Embryonic facial prominence (tissue), 1 donor: ENCODE measurements around the gene HAVCR2.
"Not testable (repeated sequence)": the region's sequence is repeated elsewhere in the genome, so short reads cannot be mapped to it uniquely, and the experiment has no call there.

Experiments
- DNase-seq: peaks from one replicate; pipeline ENCODE4 v3.0.0-alpha.2; 2016; ENCODE audit errors: extremely low spot score

HAVCR2 gene

GRCh38 chr5:157088342-157088990 lies 20.4 kb downstream of the HAVCR2 start:
- no peak for DNase-seq

DNA sequence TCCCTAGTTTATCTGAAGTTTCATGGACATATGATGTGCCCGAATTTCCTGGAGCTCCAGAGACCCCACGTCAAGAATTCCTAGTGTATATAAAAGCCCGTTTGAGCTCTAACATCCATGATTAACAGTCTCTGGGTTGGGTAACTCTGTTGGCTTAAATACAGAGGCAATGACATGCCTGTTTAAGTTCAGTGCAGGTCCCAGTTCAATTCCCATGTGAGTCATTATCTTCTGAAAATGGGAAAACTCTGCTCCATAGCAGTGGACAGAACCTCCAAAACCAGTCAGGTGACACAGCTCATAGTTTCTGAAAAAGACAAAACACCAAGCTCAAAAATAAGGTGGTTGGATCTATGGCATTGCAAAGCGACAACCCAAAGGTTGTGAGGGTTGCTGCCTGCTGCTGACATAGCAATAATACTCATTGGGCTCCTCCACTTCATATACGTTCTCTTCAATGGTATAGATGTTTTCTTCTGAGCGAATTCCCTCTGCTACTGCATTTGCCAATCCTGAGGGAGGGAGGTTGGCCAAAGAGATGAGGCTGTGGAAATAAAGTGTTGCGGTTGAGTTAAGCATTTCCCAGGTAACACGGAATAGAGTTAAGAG lies 22.0 kb downstream of the HAVCR2 start:
- DNase-seq: no peak

GRCh38 chr5:157085930-157086329 lies 22.9 kb downstream of the HAVCR2 start:
- no peak for DNase-seq

GRCh38 chr5:157080286-157080685 lies 28.6 kb downstream of the HAVCR2 start:
- no peak for DNase-seq

DNA sequence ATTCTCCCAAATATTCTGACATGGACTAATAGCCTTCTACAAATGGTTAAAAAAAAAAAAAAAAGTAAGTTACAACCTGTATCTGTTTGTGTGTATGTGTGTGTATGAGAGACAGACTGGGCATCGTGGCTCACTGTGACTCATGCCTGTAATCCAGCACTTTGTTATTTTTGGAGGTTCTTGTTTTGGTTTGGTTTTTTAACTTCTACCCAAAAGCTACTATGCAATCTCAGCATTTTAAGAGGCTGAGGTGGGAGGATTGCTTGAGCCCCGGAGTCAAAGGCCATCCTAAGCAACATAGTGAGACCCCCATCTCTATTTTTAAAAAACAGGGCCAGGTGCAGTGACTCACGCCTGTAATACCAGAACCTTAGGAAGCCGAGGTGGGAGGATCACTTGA lies 32.3 kb downstream of the HAVCR2 start:
- no peak for DNase-seq

GRCh38 chr5:157072508-157072907 lies 36.3 kb downstream of the HAVCR2 start:
- no peak for DNase-seq

DNA sequence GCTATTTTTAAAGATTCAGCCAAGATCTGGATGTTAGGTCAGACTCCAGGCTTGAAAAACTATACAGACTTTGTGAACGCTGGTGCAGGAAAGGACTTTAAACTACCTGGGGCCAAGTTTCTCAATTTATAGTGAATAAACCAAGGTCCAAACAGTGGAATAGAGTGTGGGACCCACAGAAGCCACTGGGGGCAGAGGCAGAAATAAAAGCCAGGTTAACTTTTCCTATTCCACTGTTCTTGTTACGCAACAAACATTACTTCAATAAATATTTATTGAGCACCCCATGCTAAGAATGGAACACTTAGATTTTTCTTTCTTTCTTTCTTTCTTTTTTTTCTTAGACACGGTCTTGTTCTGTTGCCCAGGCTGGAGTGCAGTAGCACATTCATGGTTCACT lies 38.9 kb downstream of the HAVCR2 start:
- DNase-seq: no peak

GRCh38 chr5:157068785-157069184 lies 40.1 kb downstream of the HAVCR2 start:
- DNase-seq: no peak

DNA sequence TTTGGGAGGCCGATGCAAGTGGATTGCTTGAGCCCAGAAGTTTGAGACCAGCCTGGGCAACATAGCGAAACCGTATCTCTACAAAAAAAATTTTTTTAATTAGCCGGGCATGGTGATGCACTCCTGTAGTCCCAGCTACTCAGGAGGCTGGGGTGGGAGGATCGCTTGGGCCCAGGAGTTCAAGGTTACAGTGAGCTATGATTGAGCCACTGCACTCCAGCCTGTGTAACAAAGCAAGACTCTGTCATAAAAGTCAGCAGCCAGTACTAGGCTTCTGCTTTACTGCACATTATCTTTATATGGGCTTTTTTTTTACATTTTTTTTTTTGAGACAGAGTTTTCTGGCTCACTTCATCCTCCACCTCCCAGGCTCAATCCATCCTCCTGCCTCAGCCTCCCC lies 40.5 kb downstream of the HAVCR2 start:
- DNase-seq: no peak

DNA sequence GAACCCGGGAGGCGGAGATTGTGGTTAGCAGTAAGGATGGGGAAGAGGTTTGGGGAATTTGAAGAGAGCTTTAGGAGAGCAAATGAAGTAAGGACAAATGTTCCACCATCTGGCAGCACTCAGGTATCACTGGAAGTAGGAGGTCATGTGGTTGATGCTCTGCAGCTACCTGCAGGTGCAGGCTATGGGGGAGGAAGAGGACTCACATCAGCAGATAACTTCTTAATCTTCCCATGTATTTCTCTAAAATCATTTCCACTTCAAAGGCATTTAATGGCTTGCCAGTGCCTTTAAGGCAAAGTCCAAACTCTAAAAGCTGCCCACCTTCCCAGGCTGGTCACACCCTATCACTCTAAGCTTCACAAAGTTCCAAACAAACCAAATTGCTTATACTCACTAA lies 41.8 kb downstream of the HAVCR2 start:
- no peak for DNase-seq

GRCh38 chr5:157066080-157066479 lies 42.8 kb downstream of the HAVCR2 start:
- no peak for DNase-seq

- no peak for DNase-seq
These were observed 44.9 kb downstream of the HAVCR2 start for GRCh38 chr5:157063776-157064430.

GRCh38 chr5:157059891-157060290 lies 49.0 kb downstream of the HAVCR2 start:
- no peak for DNase-seq

DNA sequence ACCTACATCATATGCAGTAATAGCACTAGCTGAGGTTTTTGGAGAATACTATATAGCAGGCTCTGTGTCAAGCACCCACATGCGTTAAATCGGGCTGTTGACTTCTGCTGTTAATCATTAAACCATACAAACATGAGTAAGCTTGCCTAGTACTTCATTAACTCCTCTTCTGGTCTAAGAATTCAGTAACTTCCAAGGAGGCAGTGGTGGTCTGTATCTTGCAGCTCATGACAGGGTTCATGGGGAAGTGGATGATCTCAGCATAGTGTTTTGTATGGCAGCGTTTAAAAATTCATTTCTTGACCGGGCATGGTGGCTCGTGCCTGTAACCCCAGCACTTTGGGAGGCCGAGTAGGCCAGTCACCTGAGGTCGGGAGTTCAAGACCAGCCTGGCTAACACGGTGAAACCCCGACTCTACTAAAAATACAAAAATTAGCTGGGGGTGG lies 49.7 kb downstream of the HAVCR2 start, which contains the start of gene HAVCR1:
Gene HAVCR1, minus strand, starts transcription at position 24 of the 447 bp plus-strand sequence. CDS start 1,173 bp downstream, outside the sequence.
- no peak for DNase-seq

DNA sequence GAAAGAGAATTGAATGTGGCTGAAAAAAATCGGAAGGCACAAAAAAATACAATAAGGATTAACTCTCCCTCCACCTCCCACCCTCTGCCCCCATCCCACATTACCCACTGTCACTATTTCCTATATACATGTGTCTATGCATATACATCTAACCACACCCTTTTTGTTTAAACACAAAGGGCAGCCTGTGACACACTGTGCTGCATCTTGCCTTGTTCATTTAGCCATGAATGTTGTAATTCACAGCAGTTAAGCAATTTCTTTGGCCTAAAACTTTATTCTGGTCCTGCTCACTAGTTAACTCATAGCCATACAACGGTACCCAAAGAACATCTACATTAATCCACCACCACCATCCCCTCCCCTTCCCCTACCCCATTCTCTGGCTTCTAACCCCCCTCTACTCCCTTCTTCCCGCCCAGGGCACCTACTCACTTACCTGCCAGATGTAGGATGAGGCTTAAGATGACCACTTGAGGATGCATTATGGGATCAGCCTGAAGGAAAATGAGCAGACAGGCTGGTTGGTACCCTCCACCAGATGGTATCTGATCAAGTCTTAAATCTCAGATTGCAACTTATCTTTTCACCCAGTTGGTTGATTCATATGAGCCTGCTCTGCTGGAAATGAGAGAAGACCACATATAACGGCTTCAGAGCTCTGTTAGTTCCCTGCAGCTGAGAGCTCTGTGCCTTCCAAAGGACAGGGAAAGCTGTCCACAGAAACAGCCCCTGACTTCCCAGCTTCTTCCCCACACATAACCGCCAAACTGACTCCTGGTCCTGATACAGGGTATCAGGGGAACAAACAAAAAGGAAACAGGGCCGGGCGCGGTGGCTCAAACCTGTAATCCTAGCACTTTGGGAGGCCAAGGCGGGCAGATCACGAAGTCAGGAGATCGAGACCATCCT lies 51.1 kb downstream of the HAVCR2 start:
- DNase-seq: no peak

- not testable (repeated sequence) for DNase-seq
These were observed 52.0 kb downstream of the HAVCR2 start for GRCh38 chr5:157056848-157057247.

DNA sequence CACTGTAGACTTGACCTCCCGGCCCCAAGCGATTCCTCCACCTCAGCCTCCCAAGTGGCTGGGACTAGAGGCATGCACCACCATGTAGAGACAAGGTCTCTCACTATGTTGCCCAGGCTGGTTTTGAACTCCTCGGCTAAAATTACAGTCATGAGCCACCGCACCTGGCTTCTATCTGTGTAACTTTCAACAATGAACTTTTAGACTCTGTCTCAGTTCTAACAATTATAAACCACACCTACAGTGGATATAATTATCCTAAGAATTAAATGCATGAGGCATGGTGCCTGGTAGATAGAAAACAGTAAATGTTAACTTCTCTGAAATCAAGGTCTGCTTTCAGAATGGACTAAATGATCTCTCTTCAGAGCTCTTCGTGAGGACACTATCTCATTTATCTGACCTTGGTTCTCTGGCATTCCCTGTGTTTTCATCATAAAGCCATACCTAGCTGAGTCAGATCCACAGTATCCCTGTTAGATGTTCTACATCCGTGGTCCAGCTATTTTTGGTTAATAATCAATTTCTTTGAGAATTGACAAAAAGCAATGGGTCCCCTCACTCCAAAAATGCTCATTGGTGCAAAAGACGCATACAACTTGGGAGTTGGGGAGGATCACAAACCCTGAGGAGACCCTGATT lies 57.1 kb downstream of the HAVCR2 start:
- DNase-seq: no peak

DNA sequence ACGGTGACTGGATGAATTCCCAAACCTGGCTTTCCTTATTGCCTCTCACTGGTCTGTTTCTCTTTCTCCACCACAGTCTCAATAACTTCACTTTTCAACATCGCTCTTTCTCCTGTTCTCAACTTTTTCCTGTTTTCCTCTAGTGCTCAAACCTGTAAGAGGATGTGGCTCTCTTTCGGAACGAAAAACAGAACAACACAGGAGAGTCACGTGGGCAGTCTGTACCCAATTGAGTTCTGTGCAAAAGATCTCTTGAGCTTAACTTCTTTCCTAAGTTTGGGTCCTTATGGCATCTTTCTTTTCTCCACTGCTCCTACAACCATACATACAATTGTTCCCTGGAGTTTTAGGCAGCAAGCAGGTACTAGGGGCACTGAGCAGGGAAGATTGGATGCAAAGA lies 58.8 kb downstream of the HAVCR2 start:
- no peak for DNase-seq

DNA sequence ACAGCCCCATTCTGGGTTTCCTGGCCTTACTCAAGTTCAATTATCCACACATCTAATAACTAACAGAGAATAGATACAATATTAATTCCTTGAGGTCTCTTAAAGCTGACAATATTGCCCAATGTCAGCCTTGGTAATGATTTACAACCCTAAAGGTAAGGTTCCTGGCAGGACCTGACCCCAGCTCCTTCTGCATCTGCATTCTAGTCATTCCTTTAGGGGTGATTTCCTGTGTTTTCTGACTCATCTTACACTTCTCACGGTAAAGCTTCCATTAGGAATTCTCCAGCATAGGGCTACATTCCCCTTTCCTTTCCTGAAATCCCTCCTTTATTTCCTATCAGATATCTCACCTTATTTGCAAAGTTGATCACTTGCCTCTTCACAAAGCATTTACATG lies 59.2 kb downstream of the HAVCR2 start:
- no peak for DNase-seq

- DNase-seq: no peak
These were observed 60.9 kb downstream of the HAVCR2 start for GRCh38 chr5:157047898-157048297.

- not testable (repeated sequence) for DNase-seq
These were observed 61.8 kb downstream of the HAVCR2 start for GRCh38 chr5:157047016-157047415.
